WERI-Rb-1 (cell line): ENCODE measurements around the gene CMSS1.
A peak's percentile ranks its signal among the peaks of the same experiment; 100 is the strongest.

Experiments used
- DNase-seq: peaks from one replicate; pipeline ENCODE4 v3.0.0-alpha.2; 2020
- H3K27ac ChIP-seq: fragments of 250-450 bp; sonication (Bioruptor Pico); 2 replicates; pipeline ENCODE4 v1.5.1; 2020; ENCODE audit warnings: mild to moderate bottlenecking, moderate library complexity
- H3K27me3 ChIP-seq: fragments of 250-450 bp; sonication (Bioruptor Pico); 2 replicates; pipeline ENCODE4 v1.5.1; 2021; ENCODE audit warnings: mild to moderate bottlenecking, low read depth, moderate library complexity; ENCODE audit not compliant: insufficient read depth, severe bottlenecking
- H3K36me3 ChIP-seq: fragments of 250-450 bp; sonication (Bioruptor Pico); 2 replicates; pipeline ENCODE4 v1.5.1; 2020; ENCODE audit warnings: mild to moderate bottlenecking, moderate library complexity
- H3K4me3 ChIP-seq: 2 replicates; pipeline ENCODE4 v1.5.1; 2011; ENCODE audit warnings: low read depth, mild to moderate bottlenecking, control low read depth, low read length
- H3K9me3 ChIP-seq: fragments of 250-450 bp; sonication (Bioruptor Pico); 2 replicates; pipeline ENCODE4 v1.5.1; 2021; ENCODE audit warnings: mild to moderate bottlenecking, moderate library complexity; ENCODE audit not compliant: severe bottlenecking
- CTCF ChIP-seq: IDR thresholded peaks from 2 replicates; pipeline ENCODE4 v1.5.1; 2011; ENCODE audit warnings: low read depth, mild to moderate bottlenecking, control low read depth, inconsistent platforms, low read length

Gene CMSS1

DNA sequence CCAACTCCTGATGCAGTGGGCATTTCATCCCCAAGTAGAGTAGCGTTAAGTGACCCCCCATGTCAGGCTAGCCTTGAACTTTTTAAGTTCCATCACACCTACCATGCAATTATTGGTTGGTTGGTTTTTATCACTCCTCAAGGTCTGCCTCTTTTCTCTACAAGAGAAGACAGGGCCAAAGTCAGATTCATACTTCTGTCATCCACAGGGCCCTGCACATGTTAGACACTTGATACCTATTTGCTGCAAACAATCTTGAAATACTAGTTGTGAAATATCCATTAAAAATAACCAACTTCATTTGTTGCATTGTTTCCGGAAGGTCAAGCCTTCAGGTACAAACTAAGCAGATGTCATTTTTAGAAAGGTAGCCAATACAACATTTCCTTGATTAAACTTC, 1.2 kb downstream of the CMSS1 start:
- no peak for DNase-seq
- Histone ChIP-seq H3K4me3 (peak overlapping the region; percentile 58), H3K27me3 (no peaks in the 10 kb centered on the region), H3K36me3 (peaks cover 34% of the 10 kb centered on the region), H3K27ac (no peak overlapping the region), H3K9me3 (no peaks in the 10 kb centered on the region)
- TF ChIP-seq CTCF, result no peak

DNA sequence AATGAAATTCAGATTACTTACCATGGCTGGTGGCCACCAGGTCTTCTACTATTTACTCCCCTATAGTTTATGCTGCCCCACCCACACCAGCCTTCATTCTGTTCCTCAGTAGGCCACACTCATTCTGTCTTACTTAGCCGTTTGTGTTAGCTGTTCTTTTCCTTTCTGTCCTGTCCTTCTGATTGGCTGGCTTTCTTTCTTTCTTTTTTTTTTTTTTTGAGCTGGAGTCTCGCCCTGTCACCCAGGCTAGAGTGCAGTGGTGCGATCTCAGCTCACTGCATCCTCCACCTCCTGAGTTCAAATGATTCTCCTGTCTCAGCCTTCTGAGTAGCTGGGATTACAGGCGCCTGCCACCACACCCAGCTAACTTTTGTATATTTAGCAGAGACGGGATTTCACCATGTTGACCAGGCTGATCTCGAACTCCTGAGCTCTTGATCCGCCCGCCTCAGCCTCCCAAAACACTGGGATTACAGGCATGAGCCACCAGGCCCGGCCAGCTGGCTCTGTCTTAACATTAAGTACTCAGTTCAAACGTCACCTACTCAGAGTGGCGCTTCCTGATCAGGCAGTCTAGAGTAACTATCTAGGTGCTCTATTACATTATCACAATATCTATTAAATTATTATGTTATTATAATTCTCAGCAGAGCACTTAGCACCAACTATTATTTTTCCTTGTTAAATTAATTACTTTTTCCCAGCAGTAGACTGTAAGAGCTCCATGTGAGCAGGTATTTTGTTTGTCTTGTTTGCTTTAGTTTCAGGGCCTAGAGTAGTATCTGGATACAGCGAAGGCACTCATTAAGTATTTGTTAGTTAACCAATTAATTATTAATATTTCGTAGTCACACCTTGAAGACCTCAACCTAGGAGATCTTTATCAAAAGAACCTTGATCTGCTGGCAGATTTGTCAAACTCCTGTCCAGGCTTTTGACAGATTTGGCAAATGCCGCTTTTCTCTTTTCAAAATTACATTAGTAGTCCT, 6.4 kb downstream of the CMSS1 start:
- no peaks in the 10 kb centered on the region for H3K9me3 ChIP-seq
- peak; percentile 94 for DNase-seq
- peaks cover 30% of the 10 kb centered on the region for H3K36me3 ChIP-seq
- H3K27ac ChIP-seq, result peak overlapping the region; percentile 88
- peak overlapping the region; percentile 12 for H3K4me3 ChIP-seq
- TF ChIP-seq CTCF, result no peak
- no peaks in the 10 kb centered on the region for H3K27me3 ChIP-seq

GRCh38 chr3:99825004-99825640, 7.5 kb downstream of the CMSS1 start:
- TF ChIP-seq CTCF, result no peak
- Histone ChIP-seq H3K27ac (peak overlapping the region; percentile 88), H3K27me3 (no peaks in the 10 kb centered on the region), H3K9me3 (no peaks in the 10 kb centered on the region), H3K36me3 (peaks cover 23% of the 10 kb centered on the region), H3K4me3 (peak overlapping the region; percentile 12; the same call in 1 of the 2 replicates)
- no peak for DNase-seq

DNA sequence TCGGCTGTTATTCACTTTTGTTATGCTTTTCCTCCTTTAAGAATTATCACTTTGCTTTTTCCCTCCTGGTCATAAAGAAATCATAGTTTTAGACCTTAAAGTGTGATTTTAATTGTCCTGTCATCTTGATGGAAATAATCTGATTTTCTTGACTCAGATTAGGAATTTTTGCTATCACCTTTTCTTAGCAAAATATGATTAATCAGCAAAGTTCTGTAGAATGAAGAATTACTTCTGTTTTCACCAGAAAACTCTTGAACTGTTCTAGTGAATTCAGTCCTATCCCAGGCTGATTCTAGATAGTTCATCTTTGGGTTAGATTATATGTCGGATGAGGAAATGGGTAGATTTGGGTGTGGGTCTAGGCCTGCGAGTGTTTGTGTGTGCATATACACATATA, 12.2 kb downstream of the CMSS1 start:
- TF ChIP-seq CTCF, result no peak
- Histone ChIP-seq H3K36me3 (no peaks in the 10 kb centered on the region), H3K4me3 (no peak overlapping the region)

DNA sequence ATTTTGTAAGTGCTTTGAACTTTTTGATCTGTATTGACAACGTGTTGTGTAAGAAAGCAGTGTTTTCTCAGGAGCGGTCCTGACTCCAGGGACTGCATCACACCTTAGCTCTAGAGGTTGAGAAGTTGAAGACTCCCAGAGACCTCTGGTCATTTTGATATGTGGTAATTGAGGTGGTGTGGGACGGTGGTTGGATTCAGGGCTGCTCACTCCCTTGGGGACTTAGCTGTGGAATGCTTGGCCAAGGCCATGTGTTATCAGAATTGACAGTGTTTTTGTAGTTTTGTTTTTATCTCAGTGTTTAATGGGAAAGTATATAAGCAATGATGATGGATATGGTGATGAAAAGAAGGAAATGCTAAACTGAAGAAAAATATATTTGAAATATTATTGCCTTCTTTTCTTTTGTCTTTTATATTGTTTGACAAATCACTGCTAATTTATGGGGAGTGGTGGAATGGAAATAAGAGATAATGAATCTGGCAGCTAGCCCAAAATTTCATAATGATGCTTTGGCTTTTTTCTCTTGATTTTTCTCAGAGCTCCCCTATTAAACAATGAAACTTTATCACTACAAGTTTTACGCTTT, 16.0 kb downstream of the CMSS1 start:
- H3K9me3 ChIP-seq, result no peaks in the 10 kb centered on the region
- DNase-seq, result no peak
- no peaks in the 10 kb centered on the region for H3K27me3 ChIP-seq
- no peaks in the 10 kb centered on the region for H3K36me3 ChIP-seq
- H3K4me3 ChIP-seq, result no peak overlapping the region
- no peak for TF ChIP-seq CTCF
- no peak overlapping the region for H3K27ac ChIP-seq

More for the DNA sequence above, 12.2 kb downstream of the CMSS1 start:
- Histone ChIP-seq H3K9me3 (no peaks in the 10 kb centered on the region), H3K27ac (no peak overlapping the region), H3K27me3 (no peaks in the 10 kb centered on the region)
- no peak for DNase-seq
